Liver (tissue), 3 donors: Measurements from ENCODE around the gene IKBIP.

Experiments
- ATF3 ChIP-seq: IDR thresholded peaks from 2 replicates; pipeline ENCODE4 v1.6.1; 2016; ENCODE audit warnings: antibody characterized with exemption
- CTCF ChIP-seq: fragments of 150-350 bp; IDR thresholded peaks from 2 replicates; pipeline ENCODE4 v1.5.1; 2017; ENCODE audit warnings: improper control_type of control experiment, low read depth, low read length; ENCODE audit not compliant: missing input control
- FOXA1 ChIP-seq: IDR thresholded peaks from 2 replicates; pipeline ENCODE4 v1.6.1; 2016; ENCODE audit warnings: antibody characterized with exemption
- FOXA2 ChIP-seq: IDR thresholded peaks from 2 replicates; pipeline ENCODE4 v1.6.1; 2016; ENCODE audit warnings: antibody characterized with exemption
- MAX ChIP-seq: IDR thresholded peaks from 2 replicates; pipeline ENCODE4 v1.6.1; 2016; ENCODE audit warnings: antibody characterized with exemption
- RAD21 ChIP-seq, 2 donors: IDR thresholded peaks; 2 replicates each; pipeline ENCODE4 v1.6.1; 2016; ENCODE audit warnings: antibody characterized with exemption in 2 of 2, mild to moderate bottlenecking in 2 of 2
- REST ChIP-seq: IDR thresholded peaks from 2 replicates; pipeline ENCODE4 v1.6.1; 2016; ENCODE audit warnings: antibody characterized with exemption, mild to moderate bottlenecking
- TAF1 ChIP-seq: conservative IDR thresholded peaks from 2 replicates; pipeline ENCODE4 v1.6.1; 2016; ENCODE audit warnings: antibody characterized with exemption, mild to moderate bottlenecking
- YY1 ChIP-seq: IDR thresholded peaks from 2 replicates; pipeline ENCODE4 v1.6.1; 2016; ENCODE audit warnings: antibody characterized with exemption, mild to moderate bottlenecking
- ZBTB33 ChIP-seq: IDR thresholded peaks from 2 replicates; pipeline ENCODE4 v1.6.1; 2016; ENCODE audit warnings: antibody characterized with exemption
- donor health status: healthy.
- donor health status: healthy.

- TF ChIP-seq REST (no peak), TAF1 (no peak), CTCF (no peak), FOXA2 (no peak), ZBTB33 (no peak), ATF3 (no peak), RAD21 (IDR thresholded peaks at IDR 0.05) (no peak), MAX (no peak), YY1 (no peak), FOXA1 (no peak)
Measured at GRCh38 chr12:98646294-98647090, 1.9 kb upstream of the IKBIP start.
